ENCODE results near the gene RABEPK.
"Not testable (repeated sequence)": the region's sequence is repeated elsewhere in the genome, so short reads cannot be mapped to it uniquely, and the experiment has no call there.

Gene RABEPK

GRCh38 chr9:125254231-125254630, 53.9 kb downstream of the RABEPK start:
- DNase-seq, result no peak

- no peak for DNase-seq
Measured at GRCh38 chr9:125255781-125256391, 55.5 kb downstream of the RABEPK start.

- no peak for DNase-seq
Measured at GRCh38 chr9:125258160-125258785, 57.9 kb downstream of the RABEPK start.

- DNase-seq, result no peak
Measured at GRCh38 chr9:125258832-125259534, 58.6 kb downstream of the RABEPK start.

- no peak for DNase-seq
Measured at GRCh38 chr9:125260561-125260960, 60.2 kb downstream of the RABEPK start.

GRCh38 chr9:125261501-125262293, 61.4 kb downstream of the RABEPK start, which contains the start of gene GAPVD1:
Gene GAPVD1 (plus strand): TSS chr9:125261826. CDS start chr9:125298922, 37,096 bp downstream.
- peak; percentile 88 for DNase-seq

GRCh38 chr9:125262294-125262991, 62.1 kb downstream of the RABEPK start:
- no peak for DNase-seq

- DNase-seq, result not testable (repeated sequence)
Measured at GRCh38 chr9:125264068-125264467, 63.7 kb downstream of the RABEPK start.

- no peak for DNase-seq
Measured at GRCh38 chr9:125268394-125269013, 68.2 kb downstream of the RABEPK start.

GRCh38 chr9:125269014-125269397, 68.7 kb downstream of the RABEPK start:
- no peak for DNase-seq

GRCh38 chr9:125271081-125271480, 70.7 kb downstream of the RABEPK start:
- no peak for DNase-seq

GRCh38 chr9:125272697-125273096, 72.4 kb downstream of the RABEPK start:
- no peak for DNase-seq

- no peak for DNase-seq
Measured at GRCh38 chr9:125276771-125277170, 76.4 kb downstream of the RABEPK start.

GRCh38 chr9:125277411-125277810, 77.1 kb downstream of the RABEPK start:
- DNase-seq, result no peak

GRCh38 chr9:125280945-125281344, 80.6 kb downstream of the RABEPK start:
- DNase-seq, result no peak

Measured in activated naive CD4-positive, alpha-beta T cell treated with anti-CD3 and anti-CD28 coated beads, Interleukin-2, amount 50 U/mL, for 16 hours (primary cell).